ENCODE data around the gene CASTOR1.

Gene CASTOR1

GRCh38 chr22:30246814-30247376 is 42.4 kb downstream of the CASTOR1 start:
- no peak overlapping the region for H3K27ac ChIP-seq (ENCODE audit: low read depth, low read length)
- no peaks in the 10 kb centered on the region for H4K20me1 ChIP-seq (ENCODE audit: control insufficient read depth, insufficient read depth, low read depth, low read length)
- H3F3A ChIP-seq (ENCODE audit: control insufficient read depth, insufficient read depth) = no peaks in the 10 kb centered on the region
- H3K9me2 ChIP-seq (replicated peaks; ENCODE audit: control insufficient read depth, low read length) = no peaks in the 10 kb centered on the region
- H3K4me1 ChIP-seq (ENCODE audit: control insufficient read depth, low read length) = no peaks in the 10 kb centered on the region
- no peaks in the 10 kb centered on the region for H3K36me3 ChIP-seq (ENCODE audit: control insufficient read depth, low read length)
- no peaks in the 10 kb centered on the region for H3K9me3 ChIP-seq (ENCODE audit: control insufficient read depth, insufficient read depth, low read length)
- no peaks in the 10 kb centered on the region for H3K79me2 ChIP-seq (ENCODE audit: control insufficient read depth, low read length)
- H3K27me3 ChIP-seq (ENCODE audit: control insufficient read depth, low read length) = peaks cover 29% of the 10 kb centered on the region
- H3K4me3 ChIP-seq (ENCODE audit: low read length) = no peak overlapping the region
- H3K4me2 ChIP-seq (ENCODE audit: low read length) = no peak overlapping the region
- TF ChIP-seq, protein P1, sequence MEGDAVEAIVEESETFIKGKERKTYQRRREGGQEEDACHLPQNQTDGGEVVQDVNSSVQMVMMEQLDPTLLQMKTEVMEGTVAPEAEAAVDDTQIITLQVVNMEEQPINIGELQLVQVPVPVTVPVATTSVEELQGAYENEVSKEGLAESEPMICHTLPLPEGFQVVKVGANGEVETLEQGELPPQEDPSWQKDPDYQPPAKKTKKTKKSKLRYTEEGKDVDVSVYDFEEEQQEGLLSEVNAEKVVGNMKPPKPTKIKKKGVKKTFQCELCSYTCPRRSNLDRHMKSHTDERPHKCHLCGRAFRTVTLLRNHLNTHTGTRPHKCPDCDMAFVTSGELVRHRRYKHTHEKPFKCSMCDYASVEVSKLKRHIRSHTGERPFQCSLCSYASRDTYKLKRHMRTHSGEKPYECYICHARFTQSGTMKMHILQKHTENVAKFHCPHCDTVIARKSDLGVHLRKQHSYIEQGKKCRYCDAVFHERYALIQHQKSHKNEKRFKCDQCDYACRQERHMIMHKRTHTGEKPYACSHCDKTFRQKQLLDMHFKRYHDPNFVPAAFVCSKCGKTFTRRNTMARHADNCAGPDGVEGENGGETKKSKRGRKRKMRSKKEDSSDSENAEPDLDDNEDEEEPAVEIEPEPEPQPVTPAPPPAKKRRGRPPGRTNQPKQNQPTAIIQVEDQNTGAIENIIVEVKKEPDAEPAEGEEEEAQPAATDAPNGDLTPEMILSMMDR (IDR thresholded peaks at IDR 0.05; ENCODE audit: low read depth, low read length, poor library complexity, severe bottlenecking) = no peak
- no peak for TF ChIP-seq EZH2phosphoT487 (IDR thresholded peaks at IDR 0.05; ENCODE audit: borderline replicate concordance, low read length)

DNA sequence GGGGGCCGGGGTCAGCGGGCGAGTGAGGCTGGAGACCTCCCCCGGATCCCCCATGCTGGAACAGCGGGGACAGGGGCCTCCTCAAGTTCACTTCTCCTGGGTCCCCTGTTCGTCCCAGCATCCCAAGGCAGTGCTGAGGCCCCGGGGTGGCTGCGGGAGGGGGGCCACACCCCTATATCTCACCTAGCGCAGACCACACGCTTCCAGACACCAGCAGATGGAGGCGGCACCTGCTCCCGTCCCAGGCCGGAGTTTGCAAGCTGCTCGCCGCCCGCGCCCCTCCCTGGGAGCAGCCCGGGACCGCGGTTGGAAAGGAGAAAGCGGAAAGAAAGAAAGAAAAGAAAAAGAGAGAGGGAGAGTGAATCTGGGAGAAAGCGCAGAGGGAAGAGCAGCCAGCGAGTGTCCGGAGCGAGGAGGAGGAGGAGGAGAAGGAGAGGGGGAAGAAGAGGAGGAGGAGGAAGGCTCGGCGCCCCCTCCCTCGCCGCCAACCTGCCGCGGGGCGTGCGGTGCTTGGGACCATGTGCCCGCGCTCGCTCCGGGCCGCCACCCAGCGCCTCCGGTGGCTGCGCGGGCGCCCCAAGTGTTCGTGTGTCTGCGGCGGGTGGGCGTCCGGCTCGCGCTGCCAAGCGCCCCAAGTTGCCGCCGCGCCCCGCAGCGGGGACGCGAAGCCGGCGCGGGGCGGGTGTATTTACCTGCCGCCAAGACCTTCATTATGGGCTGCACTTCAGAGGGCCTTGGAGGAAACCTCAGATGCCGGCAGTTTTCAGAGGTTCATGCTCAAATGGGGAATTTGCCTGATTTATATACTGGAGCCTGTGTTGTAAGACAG is 43.1 kb downstream of the CASTOR1 start, which contains the start of gene LIF:
Gene LIF, minus strand, starts transcription at position 775 of the 829 bp plus-strand sequence. Its CDS starts 64 bp downstream, at position 711.
- Histone ChIP-seq H3K4me3 (ENCODE audit: low read length) (no peak within 1 kb of the TSS), H3K9me3 (ENCODE audit: control insufficient read depth, insufficient read depth, low read length) (no peaks in the 10 kb centered on the region), H3K4me2 (ENCODE audit: low read length) (no peak within 1 kb of the TSS), H3K9me2 (replicated peaks; ENCODE audit: control insufficient read depth, low read length) (no peaks in the 10 kb centered on the region), H3K27me3 (ENCODE audit: control insufficient read depth, low read length) (peaks cover 29% of the 10 kb centered on the region), H3F3A (ENCODE audit: control insufficient read depth, insufficient read depth) (no peaks in the 10 kb centered on the region), H3K79me2 (ENCODE audit: control insufficient read depth, low read length) (no peaks in the 10 kb centered on the region), H3K27ac (ENCODE audit: low read depth, low read length) (no peak within 1 kb of the TSS), H4K20me1 (ENCODE audit: control insufficient read depth, insufficient read depth, low read depth, low read length) (no peaks in the 10 kb centered on the region), H3K4me1 (ENCODE audit: control insufficient read depth, low read length) (no peaks in the 10 kb centered on the region), H3K36me3 (ENCODE audit: control insufficient read depth, low read length) (no peaks in the 10 kb centered on the region)
- TF ChIP-seq, protein P1 (IDR thresholded peaks at IDR 0.05; ENCODE audit: low read depth, low read length, poor library complexity, severe bottlenecking) = no peak

GRCh38 chr22:30245181-30245984 is 43.9 kb downstream of the CASTOR1 start:
- H3K9me2 ChIP-seq (replicated peaks; ENCODE audit: control insufficient read depth, low read length) = no peaks in the 10 kb centered on the region
- no peaks in the 10 kb centered on the region for H3K79me2 ChIP-seq (ENCODE audit: control insufficient read depth, low read length)
- no peak overlapping the region for H3K27ac ChIP-seq (ENCODE audit: low read depth, low read length)
- H3K4me1 ChIP-seq (ENCODE audit: control insufficient read depth, low read length) = no peaks in the 10 kb centered on the region
- TF ChIP-seq, protein P1 (IDR thresholded peaks at IDR 0.05; ENCODE audit: low read depth, low read length, poor library complexity, severe bottlenecking) = no peak
- no peak for TF ChIP-seq EZH2phosphoT487 (IDR thresholded peaks at IDR 0.05; ENCODE audit: borderline replicate concordance, low read length)
- H3K36me3 ChIP-seq (ENCODE audit: control insufficient read depth, low read length) = no peaks in the 10 kb centered on the region
- peaks cover 29% of the 10 kb centered on the region for H3K27me3 ChIP-seq (ENCODE audit: control insufficient read depth, low read length)
- H3K4me3 ChIP-seq (ENCODE audit: low read length) = no peak overlapping the region
- H3K9me3 ChIP-seq (ENCODE audit: control insufficient read depth, insufficient read depth, low read length) = no peaks in the 10 kb centered on the region
- H4K20me1 ChIP-seq (ENCODE audit: control insufficient read depth, insufficient read depth, low read depth, low read length) = no peaks in the 10 kb centered on the region
- H3F3A ChIP-seq (ENCODE audit: control insufficient read depth, insufficient read depth) = no peaks in the 10 kb centered on the region
- no peak overlapping the region for H3K4me2 ChIP-seq (ENCODE audit: low read length)
